Endometrium (tissue), 2 donors: Measurements from ENCODE around the gene CYSTM1.
"Not testable (repeated sequence)": the region's sequence is repeated elsewhere in the genome, so short reads cannot be mapped to it uniquely, and the experiment has no call there.

Source experiments
- FAIRE-seq: peaks from 2 replicates; lab custom pipeline; 2012; peaks lifted over from hg19 to GRCh38; lab: Jason Lieb, UNC
- donor health status: control.
- donor health status: control.

Gene CYSTM1

DNA sequence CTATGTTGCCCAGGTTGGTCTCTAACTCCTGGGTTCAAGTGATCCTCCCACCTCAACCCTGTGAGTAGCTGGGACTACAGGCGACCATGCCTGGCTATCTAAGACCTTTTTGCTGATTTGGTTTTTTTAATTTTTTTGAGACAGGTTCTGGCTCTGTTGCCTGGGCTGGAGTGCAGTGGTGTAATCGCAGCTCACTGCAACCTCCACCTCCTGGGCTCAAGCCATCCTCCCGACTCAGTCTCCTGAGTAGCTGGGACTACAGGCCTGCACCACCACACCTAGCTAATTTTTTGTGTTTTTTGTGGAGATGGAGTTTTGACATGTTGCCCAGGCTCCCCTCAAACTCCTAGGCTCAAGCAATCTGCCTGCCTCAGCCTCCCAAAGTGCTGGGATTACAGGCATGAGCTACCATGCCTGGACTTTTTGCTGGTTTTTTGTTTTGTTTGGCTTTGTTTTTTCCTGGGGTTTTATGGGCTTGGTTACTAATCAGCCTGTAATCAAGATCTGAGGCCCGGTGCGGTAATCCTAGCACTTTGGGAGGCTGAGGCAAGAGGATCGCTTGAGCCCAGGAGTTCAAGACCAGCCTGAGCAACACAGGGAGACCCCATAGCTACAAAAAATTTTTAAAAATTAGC, 3.6 kb downstream of the CYSTM1 start:
- FAIRE-seq: no peak

GRCh38 chr5:140181002-140181483, 6.1 kb downstream of the CYSTM1 start:
- FAIRE-seq: no peak

- no peak for FAIRE-seq
Measured at GRCh38 chr5:140181525-140181924, 6.5 kb downstream of the CYSTM1 start.

DNA sequence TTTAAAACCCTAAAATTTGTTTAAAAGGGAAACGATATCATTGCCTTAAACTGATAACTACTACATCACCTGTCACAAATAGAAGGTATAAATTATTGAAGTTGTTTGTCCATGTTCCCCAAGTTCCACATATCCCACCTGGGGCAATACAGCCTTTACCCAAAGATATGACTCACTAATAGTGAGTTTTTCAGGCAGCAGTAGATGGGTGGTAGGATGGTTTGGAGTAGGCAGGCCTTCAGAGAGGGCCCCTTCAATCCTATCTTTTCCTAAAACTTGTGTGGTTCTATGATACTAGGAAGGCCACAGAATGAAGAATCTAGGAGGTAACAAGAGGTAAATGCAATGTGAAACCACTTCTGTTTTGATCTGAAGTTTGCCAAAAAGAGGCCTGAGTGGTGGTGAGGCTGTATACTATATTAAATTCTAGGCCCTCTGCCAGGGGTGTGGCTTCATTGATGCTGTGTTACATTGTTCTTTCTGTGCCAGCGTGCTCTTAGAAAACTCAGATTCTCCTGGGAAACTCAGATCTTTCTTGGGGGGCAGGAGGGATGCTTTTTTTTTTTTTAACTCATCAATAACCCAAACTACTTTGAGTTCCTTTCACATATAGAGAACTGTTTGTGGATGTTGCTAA, 7.2 kb downstream of the CYSTM1 start:
- FAIRE-seq: no peak

GRCh38 chr5:140182803-140183367, 7.9 kb downstream of the CYSTM1 start:
- no peak for FAIRE-seq

GRCh38 chr5:140185409-140185808, 10.4 kb downstream of the CYSTM1 start:
- FAIRE-seq: no peak

GRCh38 chr5:140186267-140186671, 11.3 kb downstream of the CYSTM1 start:
- no peak for FAIRE-seq

GRCh38 chr5:140189253-140189652, 14.3 kb downstream of the CYSTM1 start:
- no peak for FAIRE-seq

DNA sequence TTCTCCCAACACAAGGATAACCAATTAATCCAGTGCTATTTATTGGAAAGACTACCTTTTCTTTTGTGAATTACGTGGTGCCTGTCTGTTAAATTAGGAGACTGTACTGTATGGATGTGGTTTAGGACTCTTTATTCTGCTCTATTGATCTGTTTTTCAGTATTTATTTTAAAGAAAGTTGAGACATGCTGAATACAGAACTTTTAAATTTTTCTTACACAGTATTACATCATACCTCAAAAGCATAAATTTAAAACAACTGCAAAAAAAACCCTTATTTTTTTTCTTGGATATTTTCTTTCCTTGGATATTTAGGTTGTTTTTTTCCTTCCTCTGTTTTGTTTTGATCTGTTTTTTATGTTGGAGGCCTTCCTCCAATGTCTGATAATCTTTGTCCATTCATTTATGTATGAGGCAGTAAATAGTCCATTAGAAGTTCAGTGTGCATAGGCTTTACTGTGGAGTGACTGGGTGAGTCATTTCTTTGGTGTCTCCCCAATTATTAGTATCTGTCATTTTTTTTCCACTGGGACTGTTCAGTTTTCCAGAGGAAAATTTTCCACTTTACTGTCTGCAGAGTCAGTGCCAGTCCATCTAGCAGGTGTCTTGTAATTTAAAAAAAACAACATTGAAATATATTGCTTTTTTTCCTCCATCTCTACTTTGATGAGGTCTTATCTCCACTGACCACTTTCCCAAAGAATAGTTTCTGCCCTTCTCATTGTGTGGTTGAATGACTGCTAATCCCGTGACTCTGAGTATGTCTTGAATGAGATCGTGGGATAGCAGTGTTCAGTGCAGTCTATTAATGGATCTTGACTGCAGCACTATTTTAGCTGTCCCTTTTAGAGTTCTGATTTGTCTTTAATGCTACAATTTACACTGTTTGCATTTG, 15.2 kb downstream of the CYSTM1 start:
- no peak for FAIRE-seq

- FAIRE-seq: no peak
Measured at GRCh38 chr5:140190872-140191218, 15.9 kb downstream of the CYSTM1 start.

- no peak for FAIRE-seq
Measured at GRCh38 chr5:140192715-140193430, 17.9 kb downstream of the CYSTM1 start.

- no peak for FAIRE-seq
Measured at GRCh38 chr5:140194662-140195061, 19.7 kb downstream of the CYSTM1 start.

- FAIRE-seq: no peak
Measured at GRCh38 chr5:140196115-140196814, 21.3 kb downstream of the CYSTM1 start.

DNA sequence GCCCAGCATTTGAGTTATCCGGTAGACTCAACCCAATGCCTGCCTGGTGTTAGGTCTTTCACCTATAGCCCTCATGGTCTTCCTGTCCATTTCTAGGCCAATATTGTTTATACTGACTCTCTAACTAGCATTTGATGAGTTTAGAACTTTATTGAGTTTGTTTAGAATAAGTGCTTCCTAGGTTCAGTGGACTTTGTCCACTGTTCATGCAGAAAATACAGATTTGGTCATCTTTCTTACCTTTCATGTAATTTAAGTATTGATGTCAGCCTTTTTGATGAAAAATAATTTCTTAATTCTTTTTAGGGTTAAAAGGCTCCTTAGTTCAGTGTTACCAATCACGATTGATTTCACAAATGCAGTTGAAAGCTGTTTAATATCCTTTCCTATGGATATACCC, 22.0 kb downstream of the CYSTM1 start:
- no peak for FAIRE-seq

- FAIRE-seq: not testable (repeated sequence)
Measured at GRCh38 chr5:140198915-140199314, 23.9 kb downstream of the CYSTM1 start.

GRCh38 chr5:140202078-140202477, 27.1 kb downstream of the CYSTM1 start:
- FAIRE-seq: no peak

- no peak for FAIRE-seq
Measured at GRCh38 chr5:140202610-140203009, 27.6 kb downstream of the CYSTM1 start.

DNA sequence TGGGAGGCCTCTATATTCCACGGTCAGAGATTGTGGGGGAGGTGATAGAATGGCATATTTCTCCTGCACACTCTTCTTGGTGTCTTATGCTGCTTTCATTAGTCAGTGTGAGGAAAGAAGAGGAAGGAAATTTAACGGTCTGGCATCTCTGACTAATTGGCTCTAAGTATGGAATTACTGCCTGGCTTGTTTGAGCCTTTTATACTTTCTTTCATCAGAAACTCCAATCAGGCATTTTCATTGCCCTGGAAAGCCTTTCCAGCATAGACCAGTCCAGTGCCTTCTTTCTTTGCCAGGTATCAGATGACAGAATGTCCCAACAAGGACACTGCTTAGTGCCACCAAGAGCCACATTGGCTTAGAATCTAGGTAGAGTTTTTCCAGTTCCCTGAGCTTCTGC, 30.2 kb downstream of the CYSTM1 start:
- FAIRE-seq: no peak

- FAIRE-seq: no peak
Measured at GRCh38 chr5:140205952-140206351, 31.0 kb downstream of the CYSTM1 start.

DNA sequence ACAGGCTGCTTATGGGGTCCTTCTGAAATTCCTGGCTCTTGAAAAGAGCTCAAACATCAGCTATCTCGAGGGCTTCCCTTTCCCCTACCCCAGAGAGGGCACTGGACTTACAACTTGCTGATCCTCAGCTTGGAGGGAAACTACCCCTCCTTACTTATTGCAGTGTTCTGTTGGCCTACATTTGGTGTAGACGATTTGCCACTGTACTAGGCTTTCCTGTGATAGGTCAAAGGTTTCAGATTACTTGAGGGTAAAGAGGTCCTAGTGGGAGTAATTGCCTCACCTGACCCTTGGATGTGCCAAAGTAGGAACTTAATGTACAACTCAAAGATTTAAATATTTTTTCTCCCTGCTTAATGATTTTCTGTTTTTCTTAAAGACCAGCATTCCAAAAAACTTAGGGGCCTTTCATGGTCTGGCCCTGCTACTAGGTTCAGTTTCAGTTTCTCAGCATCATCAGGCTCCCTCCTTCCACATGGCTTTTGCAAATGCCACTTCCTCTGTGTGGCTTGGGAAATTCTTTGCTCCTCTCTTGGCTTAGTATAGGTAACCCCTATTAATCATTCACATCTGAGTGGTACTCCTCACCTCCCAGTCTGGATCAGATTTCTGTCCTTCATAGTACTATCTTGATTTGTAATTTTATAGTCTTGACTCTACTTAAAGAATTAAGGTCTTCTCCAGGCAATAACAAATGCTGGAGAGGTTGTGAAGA, 32.4 kb downstream of the CYSTM1 start:
- FAIRE-seq: no peak

DNA sequence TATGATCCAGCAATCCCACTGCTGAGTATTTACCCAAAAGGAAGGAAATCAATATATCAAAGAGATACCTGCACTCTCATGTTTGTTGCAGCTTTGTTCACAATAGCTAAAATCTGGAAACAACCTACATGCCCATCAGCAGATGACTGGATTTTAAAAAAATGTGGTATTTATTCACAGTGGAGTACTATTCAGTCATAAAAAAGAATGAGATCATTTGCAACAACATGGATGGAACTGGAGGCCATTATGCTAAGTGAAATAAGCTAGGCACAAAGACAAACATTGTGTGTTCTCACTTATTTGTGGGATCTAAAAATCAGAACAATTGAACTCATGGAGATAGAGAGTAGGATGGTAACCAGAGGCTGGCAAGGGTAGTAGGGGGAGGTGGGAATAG, 33.1 kb downstream of the CYSTM1 start:
- no peak for FAIRE-seq
